Breast epithelium (tissue), 3 donors: ENCODE data around the gene ARHGEF7.

Experiments used
- CTCF ChIP-seq, 3 donors: fragments of 450-650 bp; IDR thresholded peaks; one replicate each; pipeline ENCODE4 v1.5.1; 2016 to 2017; ENCODE audit warnings: antibody characterized with exemption in 3 of 3, mild to moderate bottlenecking in 3 of 3, moderate library complexity in 3 of 3
- POLR2A ChIP-seq: fragments of 450-650 bp; IDR thresholded peaks from one replicate; pipeline ENCODE4 v1.6.1; 2016; ENCODE audit warnings: antibody characterized with exemption, mild to moderate bottlenecking, moderate library complexity
- POLR2AphosphoS5 ChIP-seq, 3 donors: sonication (generic); formaldehyde crosslinking; IDR thresholded peaks; one replicate each; pipeline ENCODE4 v1.6.1; 2017; ENCODE audit warnings: antibody characterized with exemption in 3 of 3

GRCh38 chr13:111317571-111318345, 202.6 kb downstream of the ARHGEF7 start:
- TF ChIP-seq CTCF (IDR thresholded peaks at IDR 0.05) = no peak
- TF ChIP-seq POLR2A = no peak
- TF ChIP-seq POLR2AphosphoS5 (IDR thresholded peaks at IDR 0.05) = no peak
